DMS53 treated with DMSO at 0.1 percent for 48 hours (cell line): ENCODE measurements around the gene UTY.

Experiments
- DNase-seq: peaks from one replicate; lab custom pipeline; 2025; ENCODE audit not compliant: unreplicated experiment; lab: John Stamatoyannopoulos, UW

UTY gene

GRCh38 chrY:13479828-13480227, at the start of gene UTY:
Gene UTY (minus strand): TSS chrY:13480033. CDS start chrY:13479665, 368 bp downstream.
- no peak for DNase-seq

- no peak for DNase-seq
Measured at GRCh38 chrY:13520474-13520873, 40.6 kb upstream of the UTY start.

GRCh38 chrY:13501215-13501614, 21.4 kb upstream of the UTY start:
- DNase-seq: no peak

GRCh38 chrY:13493737-13494136, 13.9 kb upstream of the UTY start:
- no peak for DNase-seq

- no peak for DNase-seq
Measured at GRCh38 chrY:13492408-13492807, 12.6 kb upstream of the UTY start.

- DNase-seq: no peak
Measured at GRCh38 chrY:13488738-13489137, 8.9 kb upstream of the UTY start.

GRCh38 chrY:13479121-13479711, 617 bp downstream of the UTY start:
- DNase-seq: no peak

GRCh38 chrY:13478126-13478785, 1.6 kb downstream of the UTY start:
- DNase-seq: no peak

GRCh38 chrY:13474997-13475396, 4.8 kb downstream of the UTY start:
- no peak for DNase-seq

GRCh38 chrY:13451572-13451971, 28.3 kb downstream of the UTY start:
- no peak for DNase-seq

GRCh38 chrY:13450596-13451130, 29.2 kb downstream of the UTY start:
- DNase-seq: no peak

- no peak for DNase-seq
Measured at GRCh38 chrY:13445566-13445965, 34.3 kb downstream of the UTY start.

GRCh38 chrY:13443146-13443545, 36.7 kb downstream of the UTY start:
- DNase-seq: no peak

GRCh38 chrY:13440811-13441210, 39.0 kb downstream of the UTY start:
- no peak for DNase-seq

GRCh38 chrY:13435968-13436937, 43.6 kb downstream of the UTY start:
- no peak for DNase-seq

- no peak for DNase-seq
Measured at GRCh38 chrY:13435206-13435967, 44.4 kb downstream of the UTY start.

GRCh38 chrY:13432293-13433025, 47.4 kb downstream of the UTY start:
- no peak for DNase-seq

GRCh38 chrY:13429551-13429950, 50.3 kb downstream of the UTY start:
- DNase-seq: no peak

GRCh38 chrY:13423281-13423732, 56.5 kb downstream of the UTY start:
- no peak for DNase-seq
